HL-60 (cell line): ENCODE results near the gene POLR2J3.
"Not testable (repeated sequence)": the region's sequence is repeated elsewhere in the genome, so short reads cannot be mapped to it uniquely, and the experiment has no call there.

ENCODE experiments used
- CTCF ChIP-seq: IDR thresholded peaks from one replicate; pipeline ENCODE4 v1.5.1; 2011; ENCODE audit warnings: low read length, control low read depth, inconsistent platforms; ENCODE audit not compliant: insufficient read depth
- POLR2AphosphoS5 ChIP-seq: IDR thresholded peaks from 2 replicates; pipeline ENCODE4 v1.6.1; 2012; ENCODE audit warnings: low read depth
- REST ChIP-seq: IDR thresholded peaks from 2 replicates; pipeline ENCODE4 v1.6.1; 2012; ENCODE audit warnings: low read depth; ENCODE audit not compliant: insufficient replicate concordance
- SPI1 ChIP-seq: IDR thresholded peaks from 2 replicates; pipeline ENCODE4 v1.6.1; 2012; ENCODE audit warnings: low read depth, mild to moderate bottlenecking, borderline replicate concordance

DNA sequence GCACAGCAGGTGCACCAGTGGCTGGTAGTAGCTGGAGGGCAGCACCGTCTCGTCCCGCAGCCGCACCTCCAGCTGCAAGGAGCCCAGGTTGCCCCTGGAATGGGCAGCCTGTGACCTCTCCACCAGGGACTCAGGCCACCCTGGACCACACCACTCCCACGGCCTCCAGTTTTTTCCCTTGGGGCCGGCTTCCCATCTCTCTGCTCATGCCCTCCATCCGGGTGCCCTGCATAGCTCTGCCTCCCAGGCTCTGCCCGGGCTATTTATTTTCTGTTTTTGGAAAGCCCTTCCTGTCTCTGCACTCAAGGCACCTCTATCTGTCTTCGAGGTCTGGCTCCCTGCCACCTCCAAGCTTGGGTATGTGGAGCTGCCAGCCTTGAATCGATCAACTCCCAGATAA, 23.7 kb upstream of the POLR2J3 start:
- TF ChIP-seq CTCF, POLR2AphosphoS5, SPI1, REST: not testable (repeated sequence)
